Bronchial smooth muscle cell (primary cell): ENCODE results near the gene ZRANB3. TPM values are rescaled to one million over a fixed set of nuclear protein-coding genes. Genes with fewer than 3 reads are reported as not detected.

ENCODE experiments used
- total RNA-seq: library from RNA; depleted of rRNA; stranded (reverse); fragments of >200 nt; gene quantifications from 2 replicates; pipeline ENCODE4 v1.2.1, GENCODE V29; 2014

ZRANB3 gene
- total RNA-seq: 6.3 and 6.9 TPM in 2 replicates

DNA sequence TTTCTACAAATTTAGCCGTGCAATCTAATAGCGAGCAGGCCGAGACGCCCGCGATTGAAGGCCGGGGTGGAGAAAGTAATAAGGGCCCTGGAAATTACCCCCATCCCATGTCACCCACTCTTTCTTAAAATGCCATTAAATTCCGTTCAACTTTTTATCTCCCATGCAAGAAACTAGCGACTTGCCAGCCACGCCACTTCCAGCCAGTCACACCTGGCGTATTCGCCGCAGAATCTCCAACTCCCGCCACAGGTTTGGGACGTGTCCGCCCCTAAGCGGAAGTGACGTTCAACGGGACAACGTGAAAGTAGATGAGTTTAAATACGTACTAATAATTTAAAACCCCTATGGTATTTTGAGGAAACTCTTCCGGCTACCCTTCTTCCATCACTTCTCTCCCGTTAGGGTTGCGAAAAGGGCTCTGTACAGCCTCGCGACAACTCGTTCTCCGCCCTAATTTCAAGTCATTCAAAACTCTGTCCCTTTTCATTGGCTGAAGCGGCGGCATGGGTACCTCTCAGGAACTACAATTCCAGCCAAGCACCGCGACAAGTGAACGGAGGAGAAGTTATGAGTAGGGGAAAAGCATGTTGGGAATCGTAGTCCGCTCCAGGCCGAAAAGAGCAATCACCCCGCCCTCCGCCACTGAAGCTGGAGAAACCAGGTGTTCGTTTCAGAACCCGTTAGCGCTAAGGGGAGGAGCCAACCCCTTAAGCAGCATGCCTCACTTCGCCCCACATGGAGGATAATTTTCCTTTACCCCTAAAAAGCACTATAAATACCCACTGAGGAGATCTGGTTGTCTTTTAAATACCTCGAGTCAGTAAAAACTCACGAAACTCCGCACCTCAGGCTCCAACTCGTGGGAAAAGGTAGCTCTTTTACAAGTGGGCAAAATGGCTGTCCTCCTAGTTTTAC lies at the start of gene ZRANB3:
Gene ZRANB3, minus strand, starts transcription at position 906 of the 918 bp plus-strand sequence.

GRCh38 chr2:135531231-135532197 lies 496 bp upstream of the ZRANB3 start, which contains the start of gene R3HDM1:
R3HDM1 (plus strand) TSS chr2:135531484; CDS start chr2:135604846, 73,362 bp downstream.

Other genes with a start within 250 kb of the ZRANB3 start
- 3.3 and 5.0 TPM in 2 replicates for gene R3HDM1, start 266 bp upstream of the ZRANB3 start, total RNA-seq
- gene UBXN4, start 210.6 kb upstream of the ZRANB3 start, total RNA-seq: 47.8 and 61.6 TPM in 2 replicates